Spleen (tissue), 11 donors: ENCODE data around the gene KIAA0825. TPM values are rescaled to one million over a fixed set of nuclear protein-coding genes. Genes with fewer than 3 reads are reported as not detected.

Source experiments
- DNase-seq: peaks from one replicate; pipeline ENCODE4 v3.0.0-alpha.2; 2020
- H3K27ac ChIP-seq, 8 donors: fragments of 200-600 bp; sonication (generic) in 7 of 8; 1 replicate in 4 of 8; 2 replicates in 4 of 8; pipeline versions ENCODE4 v1.5.0 to v1.8.0; 2016 to 2021; ENCODE audit warnings: inconsistent platforms in 4 of 8, mild to moderate bottlenecking in 4 of 8, moderate library complexity in 1 of 8
- H3K27me3 ChIP-seq, 7 donors: fragments of 200-600 bp; sonication (generic) in 6 of 7; replicated peaks in 1 of 7; 1 replicate in 4 of 7; 2 replicates in 3 of 7; pipeline versions ENCODE4 v1.5.0 to v1.8.0; 2016 to 2021; ENCODE audit warnings: inconsistent platforms in 3 of 7, mild to moderate bottlenecking in 1 of 7
- H3K36me3 ChIP-seq, 6 donors: fragments of 200-600 bp; sonication (generic) in 5 of 6; 1 replicate in 4 of 6; 2 replicates in 2 of 6; pipeline versions ENCODE4 v1.5.0 to v1.8.0; 2016 to 2021; ENCODE audit warnings: inconsistent platforms in 2 of 6
- H3K4me1 ChIP-seq, 6 donors: fragments of 200-600 bp; sonication (generic) in 5 of 6; 1 replicate in 3 of 6; 2 replicates in 3 of 6; pipeline versions ENCODE4 v1.5.0 to v1.8.0; 2016 to 2021; ENCODE audit warnings: inconsistent platforms in 3 of 6
- H3K4me3 ChIP-seq, 8 donors: fragments of 200-600 bp; sonication (generic) in 7 of 8; 1 replicate in 4 of 8; 2 replicates in 4 of 8; pipeline versions ENCODE4 v1.5.0 to v1.8.0; 2016 to 2021; ENCODE audit warnings: inconsistent platforms in 4 of 8, mild to moderate bottlenecking in 4 of 8, moderate library complexity in 2 of 8
- H3K9me3 ChIP-seq, 8 donors: fragments of 200-600 bp; sonication (generic) in 7 of 8; 1 replicate in 4 of 8; 2 replicates in 4 of 8; pipeline versions ENCODE4 v1.5.0 to v1.8.0; 2016 to 2021; ENCODE audit warnings: inconsistent platforms in 4 of 8
- POLR2A ChIP-seq, 3 donors: fragments of 450-650 bp; IDR thresholded peaks; one replicate each; pipeline ENCODE4 v1.5.1; 2017; ENCODE audit warnings: antibody characterized with exemption in 3 of 3, mild to moderate bottlenecking in 1 of 3
- POLR2AphosphoS5 ChIP-seq, 3 donors: sonication (generic); formaldehyde crosslinking; IDR thresholded peaks; one replicate each; pipeline ENCODE4 v1.5.1; 2017; ENCODE audit warnings: antibody characterized with exemption in 3 of 3
- WGBS, 5 donors: extraction: QIAGEN DNeasy Blood & Tissue Kit in 3 of 5; methylation state at CpG; one replicate each; pipeline versions ENCODE4 v1.1.5 to v1.1.7; 2013 to 2018; 5-methylcytosine and 5-hydroxymethylcytosine counted together
- intact Hi-C: fragments of 100-400 bp; cut with DNase I; formaldehyde crosslinking; loops from one replicate; pipeline ENCODE4 v1.15.0; 2023; ENCODE audit warnings: low total_unique reads
- polyA plus RNA-seq, 3 donors: library from polyadenylated mRNA; stranded (reverse); fragments of 200-250 nt; gene quantifications; one replicate each; pipeline ENCODE4 v1.2.1, GENCODE V29; 2013
- total RNA-seq, 7 donors: library from RNA; depleted of rRNA in 3 of 7; stranded (reverse); fragments of >200 nt in 3 of 7; fragmentation: NEBNext Ultra II Directional in 4 of 7; extraction: Animal tissue kit (Norgen Biotek cat#: 25700) in 4 of 7; gene quantifications; one replicate each; pipeline versions ENCODE4 v1.1.0 to v1.2.1, GENCODE V29; 2016 to 2021
- TF ChIP-seq, protein P1 (sequence below), 11 experiments: fragments of 200-600 bp in 7 of 11; fragments of 450-650 bp in 4 of 11; sonication (generic) in 4 of 11; IDR thresholded peaks in 8 of 11; conservative IDR thresholded peaks in 3 of 11; 1 replicate in 7 of 11; 2 replicates in 4 of 11; pipeline versions ENCODE4 v1.4.0 to v1.8.0; 2016 to 2021; ENCODE audit warnings: antibody characterized with exemption in 11 of 11, inconsistent platforms in 4 of 11, mild to moderate bottlenecking in 1 of 11
- donor health status: healthy with polysubstance abuse.
- donor health status: DM: no; HTN: no; CAD: no; lungs with moderate emphysema.
- donor health status: DM: no; HTN: no; CAD: no.
- donor health status: Bipolar disorder and iron deficiency.
- donor health status: healthy.
- donor health status: DM: no; HTN: no; CAD: no.
- donor health status: DM: yes; HTN: yes; CAD: no.

KIAA0825 gene
- total and polyA plus RNA-seq, 10 donors = 0.20 to 13.5 (median 6.0) TPM

- TF ChIP-seq, protein P1, sequence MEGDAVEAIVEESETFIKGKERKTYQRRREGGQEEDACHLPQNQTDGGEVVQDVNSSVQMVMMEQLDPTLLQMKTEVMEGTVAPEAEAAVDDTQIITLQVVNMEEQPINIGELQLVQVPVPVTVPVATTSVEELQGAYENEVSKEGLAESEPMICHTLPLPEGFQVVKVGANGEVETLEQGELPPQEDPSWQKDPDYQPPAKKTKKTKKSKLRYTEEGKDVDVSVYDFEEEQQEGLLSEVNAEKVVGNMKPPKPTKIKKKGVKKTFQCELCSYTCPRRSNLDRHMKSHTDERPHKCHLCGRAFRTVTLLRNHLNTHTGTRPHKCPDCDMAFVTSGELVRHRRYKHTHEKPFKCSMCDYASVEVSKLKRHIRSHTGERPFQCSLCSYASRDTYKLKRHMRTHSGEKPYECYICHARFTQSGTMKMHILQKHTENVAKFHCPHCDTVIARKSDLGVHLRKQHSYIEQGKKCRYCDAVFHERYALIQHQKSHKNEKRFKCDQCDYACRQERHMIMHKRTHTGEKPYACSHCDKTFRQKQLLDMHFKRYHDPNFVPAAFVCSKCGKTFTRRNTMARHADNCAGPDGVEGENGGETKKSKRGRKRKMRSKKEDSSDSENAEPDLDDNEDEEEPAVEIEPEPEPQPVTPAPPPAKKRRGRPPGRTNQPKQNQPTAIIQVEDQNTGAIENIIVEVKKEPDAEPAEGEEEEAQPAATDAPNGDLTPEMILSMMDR (IDR thresholded peaks at IDR 0.05 in 8 of 11, conservative IDR thresholded peaks at IDR 0.05 in 3 of 11) = no peak
- TF ChIP-seq POLR2A (IDR thresholded peaks at IDR 0.05) (no peak), POLR2AphosphoS5 (IDR thresholded peaks at IDR 0.05) (no peak)
- intact Hi-C loops = no loop called here
- H3K4me3 ChIP-seq = no peak overlapping the region
- no peak overlapping the region for H3K27ac ChIP-seq
- no peak for DNase-seq
- no peaks in the 10 kb centered on the region for H3K4me1 ChIP-seq
- H3K36me3 ChIP-seq = no peaks in the 10 kb centered on the region
- H3K9me3 ChIP-seq = no peaks in the 10 kb centered on the region
- H3K27me3 ChIP-seq = no peaks in the 10 kb centered on the region
These were observed 244.1 kb downstream of the KIAA0825 start for GRCh38 chr5:94374336-94374735.

GRCh38 chr5:94367900-94368299 lies 250.5 kb downstream of the KIAA0825 start:
- H3K27me3 ChIP-seq = no peaks in the 10 kb centered on the region
- intact Hi-C loops = no loop called here
- no peaks in the 10 kb centered on the region for H3K9me3 ChIP-seq
- DNase-seq = no peak
- WGBS, 5 donors = 85 to 94% (median 91%) methylated on average over 2 of the region's 2 CpGs
- TF ChIP-seq POLR2AphosphoS5 (IDR thresholded peaks at IDR 0.05) (no peak), POLR2A (IDR thresholded peaks at IDR 0.05) (no peak)
- TF ChIP-seq, protein P1 (IDR thresholded peaks at IDR 0.05 in 8 of 11, conservative IDR thresholded peaks at IDR 0.05 in 3 of 11) = no peak
- H3K27ac ChIP-seq = no peak overlapping the region
- H3K36me3 ChIP-seq = no peaks in the 10 kb centered on the region
- H3K4me3 ChIP-seq = no peak overlapping the region
- no peaks in the 10 kb centered on the region for H3K4me1 ChIP-seq

DNA sequence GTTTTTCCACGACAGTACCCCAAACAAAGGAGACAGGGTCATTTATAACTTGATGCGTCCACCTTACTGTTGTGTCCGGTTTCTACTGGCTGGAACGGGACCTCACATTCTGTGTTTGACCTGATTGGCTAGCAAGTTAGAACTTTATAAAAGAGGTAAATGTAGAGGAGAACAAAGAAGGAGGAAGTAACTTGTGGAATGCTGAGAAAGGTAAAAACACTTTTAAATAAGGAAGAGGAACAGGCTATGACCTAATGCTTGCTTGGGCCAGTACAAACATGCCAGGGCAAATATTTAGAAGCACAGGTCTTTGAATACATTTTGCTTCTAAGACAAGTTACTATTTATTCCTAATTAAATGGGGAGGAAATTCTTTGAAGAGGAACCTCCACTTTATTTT lies 251.6 kb downstream of the KIAA0825 start:
- Histone ChIP-seq H3K27me3 (no peaks in the 10 kb centered on the region), H3K36me3 (no peaks in the 10 kb centered on the region), H3K4me1 (no peaks in the 10 kb centered on the region), H3K9me3 (no peaks in the 10 kb centered on the region), H3K27ac (peak overlapping the region in 2 of 8 donors; percentile 42 to 64), H3K4me3 (no peak overlapping the region)
- intact Hi-C loops = no loop called here
- 84 to 96% (median 90%) methylated on average over 4 of the region's 4 CpGs for WGBS, 5 donors
- no peak for TF ChIP-seq POLR2A (IDR thresholded peaks at IDR 0.05)
- TF ChIP-seq, protein P1 (IDR thresholded peaks at IDR 0.05 in 8 of 11, conservative IDR thresholded peaks at IDR 0.05 in 3 of 11) = no peak
- no peak for TF ChIP-seq POLR2AphosphoS5 (IDR thresholded peaks at IDR 0.05)
- DNase-seq = no peak

- no peak for TF ChIP-seq POLR2AphosphoS5 (IDR thresholded peaks at IDR 0.05)
- no peak for TF ChIP-seq POLR2A (IDR thresholded peaks at IDR 0.05)
- TF ChIP-seq, protein P1 (IDR thresholded peaks at IDR 0.05 in 8 of 11, conservative IDR thresholded peaks at IDR 0.05 in 3 of 11) = no peak
- WGBS, 5 donors = 85 to 98% (median 94%) methylated on average over 1 of the region's 1 CpG
- H3K27me3 ChIP-seq = no peaks in the 10 kb centered on the region
- H3K36me3 ChIP-seq = no peaks in the 10 kb centered on the region
- intact Hi-C loops = no loop called here
- H3K9me3 ChIP-seq = no peaks in the 10 kb centered on the region
- no peak overlapping the region for H3K27ac ChIP-seq
- DNase-seq = no peak
- no peak overlapping the region for H3K4me3 ChIP-seq
- no peaks in the 10 kb centered on the region for H3K4me1 ChIP-seq
These were observed 255.5 kb downstream of the KIAA0825 start for GRCh38 chr5:94362857-94363256.
